Stimulated activated CD4-positive, alpha-beta T cell treated with anti-CD3 and anti-CD28 coated beads, TNF-alpha, amount 100 ng/mL, for 1 hour (primary cell): Measurements from ENCODE around the gene ARHGEF10L.

ENCODE experiments used
- DNase-seq, 3 donors: peaks; one replicate each; pipeline ENCODE4 v3.0.0-alpha.2; 2020; ENCODE audit warnings: low read depth in 3 of 3, low spot score in 1 of 3

Gene ARHGEF10L

DNA sequence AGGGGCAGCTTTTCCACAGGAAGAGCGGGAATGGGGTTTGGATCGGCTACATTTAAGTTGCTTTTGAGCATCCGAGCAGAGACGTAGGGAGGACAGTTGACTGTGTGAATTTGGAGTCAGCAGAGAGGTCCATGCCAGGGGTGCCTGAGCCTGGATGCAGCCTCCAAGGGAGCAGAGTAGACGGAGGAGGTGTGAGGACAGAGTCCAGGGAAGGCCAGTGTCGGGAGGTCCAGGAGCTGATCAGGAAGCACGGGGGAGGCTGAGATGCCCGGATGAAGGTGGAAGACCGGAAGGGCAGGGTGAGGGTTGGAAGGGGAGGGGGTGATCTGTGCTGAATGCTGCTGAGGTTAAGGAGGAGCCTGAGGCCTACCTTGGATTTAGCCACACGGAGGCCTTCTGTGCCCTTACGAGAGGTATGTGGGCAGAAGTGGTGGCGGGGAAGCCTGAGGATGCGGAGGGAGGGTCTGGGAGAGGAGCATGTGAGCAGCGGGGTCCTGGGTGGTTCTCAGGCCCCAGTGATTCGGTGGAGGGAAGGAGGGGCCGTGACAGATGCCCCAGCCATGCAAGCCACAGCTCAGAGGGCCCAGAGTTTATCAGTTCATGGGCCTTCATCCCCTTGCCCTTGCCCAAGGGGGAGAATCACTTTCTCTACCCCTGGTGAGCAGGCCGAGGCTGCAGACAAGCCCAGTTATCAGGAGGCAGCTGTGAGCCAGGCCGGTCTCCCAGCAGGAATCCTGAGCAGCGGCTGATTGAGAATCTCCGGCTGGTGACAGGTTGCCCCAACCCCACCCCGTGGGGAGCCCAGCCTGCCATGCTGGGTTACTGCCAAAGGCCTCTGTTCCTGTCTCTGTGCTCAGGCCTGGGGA lies 161.7 kb downstream of the ARHGEF10L start:
- DNase-seq, result no peak

DNA sequence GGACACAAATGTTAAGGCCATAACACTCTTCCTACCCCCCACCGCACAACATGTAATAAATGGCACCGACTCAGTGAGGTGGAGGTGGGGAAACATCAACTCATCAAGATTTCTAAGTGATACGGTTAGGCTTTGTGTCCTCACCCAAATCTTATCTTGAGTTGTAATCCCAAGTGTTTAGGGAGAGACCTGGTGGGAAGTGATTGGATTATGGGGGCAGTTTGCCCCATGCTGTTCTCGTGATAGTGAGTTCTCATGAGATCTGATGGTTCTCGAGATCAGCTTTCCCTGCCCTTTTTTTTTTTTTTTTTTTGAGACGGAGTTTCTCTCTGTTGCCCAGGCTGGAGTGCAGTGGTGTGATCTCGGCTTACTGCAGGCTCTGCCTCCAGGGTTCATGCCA lies 164.7 kb downstream of the ARHGEF10L start:
- no peak for DNase-seq

DNA sequence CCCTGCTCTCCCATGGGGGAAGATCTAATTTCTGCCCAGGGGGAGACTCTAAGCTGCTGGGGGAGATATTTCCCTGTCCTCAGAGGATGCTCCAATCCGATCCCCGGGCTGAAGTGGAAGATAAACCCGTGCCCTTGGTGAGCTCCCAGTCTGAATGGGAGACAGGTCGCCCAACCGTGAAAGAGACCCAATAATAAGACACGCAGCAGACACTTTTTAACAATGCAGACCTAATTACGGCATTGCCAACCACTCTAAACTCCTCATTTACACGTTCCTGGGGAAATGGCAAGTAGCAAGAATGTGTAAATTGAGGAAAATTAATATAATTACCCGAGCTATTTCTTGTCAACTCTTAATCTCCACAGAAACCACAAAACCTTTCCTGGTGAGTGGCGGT lies 166.9 kb downstream of the ARHGEF10L start:
- no peak for DNase-seq

DNA sequence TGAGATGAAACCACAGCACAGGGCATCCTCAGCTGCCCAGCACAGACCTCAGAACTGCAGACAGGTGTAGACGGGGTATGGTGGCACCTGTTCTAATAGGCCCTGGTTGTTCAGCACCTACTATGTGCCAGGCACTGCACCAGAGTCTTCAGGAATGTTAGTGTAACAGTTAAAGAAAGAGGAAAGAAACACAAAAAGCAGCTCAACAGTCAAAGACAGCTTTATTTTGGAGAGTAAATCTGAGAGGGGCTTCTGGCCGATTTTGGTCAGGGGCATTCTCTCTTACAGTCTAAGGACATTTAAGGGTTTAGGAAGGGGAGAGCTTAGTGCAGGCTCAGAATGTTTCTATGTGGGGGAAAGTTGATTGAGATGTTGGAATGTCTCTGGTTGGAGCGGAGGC lies 170.5 kb downstream of the ARHGEF10L start:
- DNase-seq, result no peak

DNA sequence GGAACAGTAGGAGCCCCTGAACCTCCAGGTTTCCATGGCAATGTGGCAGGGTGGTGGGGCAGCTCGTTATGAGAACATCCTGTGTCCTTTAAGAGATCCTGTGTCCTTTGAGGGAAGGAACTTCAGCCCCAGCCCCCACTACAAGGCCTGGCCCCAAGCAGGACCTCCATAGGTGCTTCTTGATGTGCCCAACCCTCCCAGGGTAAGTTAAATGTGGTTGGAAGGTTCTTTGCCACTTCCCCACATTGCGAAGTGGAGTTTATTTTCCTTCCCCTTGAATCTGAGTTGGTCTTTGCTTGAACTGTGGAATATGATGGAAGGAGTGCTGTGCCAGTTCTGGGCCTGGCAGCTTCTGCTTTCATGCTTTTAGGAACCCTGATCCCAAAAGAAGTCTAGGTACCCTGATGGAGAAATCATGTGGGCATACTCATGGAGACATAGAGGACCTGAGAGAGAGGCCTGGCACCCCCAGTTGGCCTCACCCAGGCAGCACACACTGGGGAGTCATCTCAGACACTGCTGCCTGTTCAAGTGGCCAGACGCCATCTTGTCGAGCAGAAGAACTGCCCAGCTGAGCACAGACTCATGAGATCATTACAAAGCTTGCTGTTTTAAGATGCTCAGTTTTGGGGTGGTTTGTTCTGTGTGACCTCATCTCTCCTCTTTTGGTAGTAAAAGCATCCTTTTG lies 171.5 kb downstream of the ARHGEF10L start:
- DNase-seq, result no peak

DNA sequence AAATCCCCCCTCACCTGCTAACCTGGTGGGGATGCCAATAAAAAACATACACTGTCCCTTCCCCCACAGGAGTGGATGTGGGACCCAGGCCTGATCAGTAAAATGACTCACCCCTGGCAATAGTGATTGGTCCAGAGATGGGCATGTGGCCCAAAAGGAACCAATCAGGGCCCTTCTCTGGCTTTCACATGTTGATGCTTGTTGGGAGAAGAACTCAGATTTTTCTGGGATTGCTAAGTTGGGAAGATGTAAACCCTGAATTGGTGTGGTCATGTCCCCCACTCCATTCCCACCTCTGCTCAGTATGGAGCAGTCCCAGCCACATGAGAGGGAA lies 172.0 kb downstream of the ARHGEF10L start:
- DNase-seq, result no peak

DNA sequence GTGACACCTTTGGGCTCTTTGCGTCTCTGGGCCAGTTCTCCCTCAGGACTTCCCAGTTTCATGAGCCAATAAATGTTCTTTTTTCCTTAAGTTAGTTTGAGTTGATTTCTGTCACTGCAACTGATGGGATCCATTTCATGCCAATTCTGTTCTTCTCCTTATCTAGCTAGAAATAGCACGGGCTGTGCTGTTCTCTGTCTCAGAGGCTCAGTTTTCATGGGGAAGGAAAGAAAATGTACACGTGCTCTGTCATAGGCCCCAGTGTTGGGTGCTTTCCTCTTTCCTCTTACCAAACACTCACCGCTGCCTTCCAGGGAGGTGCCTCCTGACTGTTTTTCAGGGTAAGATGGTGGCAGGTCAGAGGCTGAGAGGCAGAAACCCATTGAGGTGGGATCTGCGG lies 172.4 kb downstream of the ARHGEF10L start:
- DNase-seq, result no peak

DNA sequence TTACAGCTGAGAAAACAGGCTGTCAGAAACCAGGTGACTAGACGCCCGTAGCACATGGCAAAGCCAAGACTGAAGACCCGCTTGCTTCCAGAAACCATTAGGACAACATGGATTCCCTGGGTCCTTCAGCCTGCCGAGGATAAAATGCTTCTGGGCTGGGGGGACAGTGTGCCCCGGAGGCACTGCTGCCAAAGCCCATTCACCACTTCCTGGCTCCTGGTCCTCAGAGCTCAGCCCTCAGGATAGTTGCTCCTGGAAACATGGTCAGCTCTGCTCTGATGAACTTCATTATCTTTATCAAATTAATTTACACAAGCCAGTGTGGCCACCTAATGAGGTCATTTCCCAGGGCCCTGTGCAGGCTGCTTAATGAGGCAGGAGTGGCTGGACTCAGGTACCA lies 174.5 kb downstream of the ARHGEF10L start:
- no peak for DNase-seq

DNA sequence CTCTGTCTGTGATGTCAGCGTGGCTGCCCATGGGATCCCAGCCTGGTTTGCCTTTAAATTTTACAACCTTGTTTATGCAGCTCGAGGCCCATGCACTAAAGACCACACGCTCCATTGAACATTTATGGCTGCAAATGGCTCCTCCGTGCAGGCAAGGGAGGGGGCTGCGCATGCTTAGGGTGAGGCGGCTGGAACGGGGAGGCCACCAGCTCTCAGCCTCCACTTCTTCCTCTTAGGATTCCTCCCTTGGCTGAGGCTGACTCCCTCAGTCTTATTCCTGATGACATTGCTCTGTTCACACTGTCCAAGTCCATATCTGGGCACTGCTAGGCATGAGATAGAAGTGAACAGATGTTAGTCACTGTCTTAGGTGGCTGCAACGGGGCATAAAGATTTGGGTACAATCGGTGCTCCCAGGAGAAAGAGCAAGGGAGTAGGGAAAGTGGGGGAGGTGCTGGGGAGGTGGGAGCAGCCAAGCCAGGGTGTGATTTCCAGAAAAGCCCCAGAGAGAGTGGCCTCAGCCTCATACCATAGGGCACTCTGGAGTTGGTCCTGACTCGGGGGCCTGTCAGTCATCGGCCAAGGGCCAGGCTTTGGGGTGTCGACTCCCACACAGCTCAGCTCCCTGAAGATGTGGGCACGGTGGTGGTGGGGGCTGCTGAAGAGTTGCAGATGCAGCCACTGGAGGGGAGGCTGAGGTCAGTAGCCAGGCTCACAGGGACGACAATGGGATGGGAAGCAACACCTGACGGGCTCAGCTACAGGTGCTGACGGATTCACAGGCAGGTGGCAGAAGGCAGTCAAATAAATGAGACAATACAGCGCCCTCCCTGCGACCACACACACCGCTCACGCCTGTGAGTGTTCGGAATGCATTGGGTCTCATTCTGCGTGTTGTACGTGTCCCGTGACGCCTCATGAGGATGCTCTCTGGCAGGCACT lies 178.4 kb downstream of the ARHGEF10L start:
- DNase-seq, result no peak

DNA sequence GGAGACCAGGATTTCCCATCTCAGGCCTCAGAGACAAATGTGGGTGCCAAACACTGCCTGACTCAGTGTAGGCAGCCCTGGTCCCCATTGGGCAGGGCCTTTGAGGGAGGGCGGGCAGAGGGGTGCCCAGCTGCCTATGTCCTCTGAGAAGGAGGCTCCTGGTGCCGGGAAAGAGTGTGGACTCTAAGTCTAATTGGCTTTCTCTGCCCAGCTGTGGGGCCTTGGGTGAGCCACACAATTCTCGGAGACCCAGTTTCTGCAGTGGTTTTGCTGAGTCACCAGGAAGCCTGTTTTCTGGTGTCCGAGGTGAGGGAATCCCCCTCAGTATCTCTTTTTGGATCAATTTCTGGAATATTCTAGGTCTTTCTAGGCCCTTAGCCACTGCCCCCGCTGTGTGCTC lies 180.4 kb downstream of the ARHGEF10L start:
- DNase-seq, result no peak

DNA sequence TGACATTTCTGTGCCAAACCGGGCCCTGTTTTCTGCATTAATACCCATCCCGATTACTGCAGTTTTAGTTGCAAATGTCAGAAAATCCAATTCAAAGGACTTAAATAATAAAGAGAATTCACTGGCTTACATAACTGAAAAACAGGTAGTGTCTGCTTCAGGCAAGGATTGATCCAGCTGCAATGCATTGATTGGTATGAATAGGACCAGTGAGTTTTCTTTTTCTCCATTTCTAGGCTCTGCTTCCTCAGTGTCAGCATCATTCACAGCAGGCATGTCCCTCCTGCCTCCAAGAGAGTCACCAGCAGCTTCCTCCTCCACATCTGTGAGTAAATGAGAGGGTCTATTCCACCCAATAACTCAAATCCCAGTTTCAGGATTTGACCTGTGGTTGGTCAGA lies 181.9 kb downstream of the ARHGEF10L start:
- DNase-seq, result no peak

DNA sequence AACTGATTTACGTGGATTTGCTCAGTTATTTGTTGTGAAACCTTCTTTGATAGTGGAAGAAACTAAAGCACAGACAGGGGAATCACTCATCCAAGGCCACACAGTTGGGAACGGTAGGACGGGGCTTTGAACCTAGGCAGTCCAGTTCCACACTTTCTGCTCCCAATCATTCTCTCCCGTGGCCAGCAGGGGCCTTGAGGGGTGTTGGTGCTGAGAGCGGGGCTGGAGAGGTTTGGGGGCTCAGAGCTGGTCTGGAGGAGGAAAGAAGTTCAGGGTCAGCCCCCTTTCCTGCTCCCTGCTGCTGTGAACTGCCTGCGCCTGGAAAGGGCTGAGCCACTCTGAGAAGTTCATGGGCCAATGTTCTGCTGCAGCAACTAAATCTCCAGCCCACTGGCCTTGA lies 184.2 kb downstream of the ARHGEF10L start:
- no peak for DNase-seq

DNA sequence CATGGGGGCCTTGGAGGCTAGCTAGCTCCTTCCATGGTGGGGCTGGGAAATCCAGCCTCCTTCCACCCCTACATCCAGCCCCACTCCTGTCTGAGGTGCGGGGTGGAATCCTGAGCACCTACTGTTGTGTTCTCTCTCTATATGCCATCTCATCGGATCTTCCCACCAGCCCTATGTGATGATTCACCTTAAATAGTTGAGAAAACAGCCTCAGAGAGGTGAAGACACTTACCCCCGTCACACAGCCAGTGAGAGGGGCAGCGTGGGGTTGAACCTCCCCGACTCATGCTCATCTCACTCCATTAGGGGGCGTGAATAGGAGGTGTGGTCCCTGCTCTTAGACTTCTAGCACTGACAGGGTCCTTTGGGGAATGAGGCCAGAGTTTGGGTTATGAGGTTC lies 184.7 kb downstream of the ARHGEF10L start:
- no peak for DNase-seq

DNA sequence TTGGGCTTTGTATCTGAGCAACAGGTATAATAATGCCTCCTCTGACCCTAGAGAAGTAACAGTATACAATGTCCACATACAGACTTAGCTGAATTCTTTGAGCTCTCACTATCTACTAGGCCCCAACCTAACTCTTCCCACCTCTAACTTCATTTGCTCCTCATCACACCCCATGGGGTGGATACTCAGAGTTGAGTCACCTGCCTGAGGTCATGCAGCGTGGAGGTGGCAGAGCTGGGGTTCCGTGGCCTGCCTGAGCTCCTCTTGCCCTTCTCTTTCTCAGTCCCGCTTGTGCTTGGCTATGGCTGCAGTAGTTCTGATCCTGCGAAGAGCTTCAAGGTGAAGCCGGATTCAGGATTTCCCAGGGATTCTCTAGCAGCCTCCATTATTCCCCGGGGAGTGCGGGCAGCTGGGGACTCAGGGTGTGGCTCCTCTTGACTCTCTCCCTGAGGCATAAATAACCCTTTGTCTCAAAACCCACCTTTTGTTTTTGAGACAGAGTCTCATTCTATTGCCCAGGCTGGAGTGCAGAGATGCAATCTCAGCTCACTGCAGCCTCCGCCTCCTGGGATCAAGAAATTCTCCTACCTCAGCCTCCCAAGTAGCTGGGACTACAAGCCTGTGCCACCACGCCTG lies 185.7 kb downstream of the ARHGEF10L start:
- DNase-seq, result no peak

DNA sequence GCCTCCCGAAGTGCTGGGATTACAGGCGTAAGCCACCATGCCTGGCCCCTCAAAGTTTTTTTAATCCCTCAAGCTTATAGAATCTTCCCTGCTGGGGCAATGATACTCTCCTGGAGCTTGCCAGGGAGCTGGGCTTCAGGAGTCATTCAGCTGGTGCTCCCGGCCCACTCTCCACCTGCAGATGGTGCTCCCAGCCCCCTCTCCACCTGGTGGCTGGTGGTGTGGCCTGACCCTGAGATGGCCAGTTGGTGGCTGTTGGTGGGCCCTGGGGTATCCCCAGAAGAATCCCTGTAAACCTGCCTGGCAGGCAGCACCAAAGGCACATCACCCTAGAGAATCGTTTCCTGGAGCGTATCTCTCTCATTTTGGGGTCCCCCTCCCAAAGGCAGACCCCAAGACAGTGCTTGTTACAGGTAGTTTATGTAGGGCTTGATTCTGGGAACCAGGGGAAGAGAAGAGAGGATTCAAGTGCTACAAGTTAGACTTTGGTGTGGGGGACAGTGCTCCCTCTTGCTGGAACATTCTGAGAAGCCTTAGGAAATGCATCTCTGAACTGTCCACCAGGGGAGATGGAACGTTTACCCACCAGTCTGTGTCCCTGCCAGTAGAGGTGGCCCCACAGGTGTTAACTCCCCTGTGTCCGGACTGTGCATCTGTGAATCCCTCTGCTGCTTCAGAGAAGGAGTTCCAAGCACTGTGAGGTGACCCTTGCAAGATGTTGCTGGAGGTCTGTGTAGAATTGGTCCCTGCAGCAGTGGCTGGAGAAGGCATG lies 186.5 kb downstream of the ARHGEF10L start:
- no peak for DNase-seq

DNA sequence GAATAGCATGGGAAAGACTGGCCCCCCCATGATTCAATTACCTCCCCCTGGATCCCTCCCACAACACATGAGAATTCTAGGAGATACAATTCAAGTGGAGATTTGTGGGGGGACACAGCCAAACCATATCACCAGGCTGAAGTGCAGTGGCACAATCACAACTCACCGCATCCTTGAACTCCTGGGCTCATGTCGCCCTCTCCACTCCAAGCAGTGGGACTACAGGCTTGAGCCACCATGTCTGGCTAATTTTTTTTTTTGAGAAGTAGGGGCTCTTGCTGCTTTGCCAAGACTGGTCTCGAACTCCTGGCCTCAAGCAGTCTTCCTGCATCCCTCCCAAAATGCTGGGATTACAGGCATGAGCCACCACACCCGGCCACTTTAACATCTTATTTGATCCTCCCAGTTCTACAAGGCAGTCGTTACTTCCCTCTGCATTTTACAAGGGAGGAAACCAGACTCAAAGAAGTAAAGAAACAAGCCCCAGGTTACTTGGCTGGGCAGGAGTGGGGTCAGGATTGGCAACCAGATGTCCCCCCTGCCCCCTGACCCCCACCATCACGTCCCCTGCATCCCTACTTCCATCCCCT lies 188.7 kb downstream of the ARHGEF10L start:
- no peak for DNase-seq

DNA sequence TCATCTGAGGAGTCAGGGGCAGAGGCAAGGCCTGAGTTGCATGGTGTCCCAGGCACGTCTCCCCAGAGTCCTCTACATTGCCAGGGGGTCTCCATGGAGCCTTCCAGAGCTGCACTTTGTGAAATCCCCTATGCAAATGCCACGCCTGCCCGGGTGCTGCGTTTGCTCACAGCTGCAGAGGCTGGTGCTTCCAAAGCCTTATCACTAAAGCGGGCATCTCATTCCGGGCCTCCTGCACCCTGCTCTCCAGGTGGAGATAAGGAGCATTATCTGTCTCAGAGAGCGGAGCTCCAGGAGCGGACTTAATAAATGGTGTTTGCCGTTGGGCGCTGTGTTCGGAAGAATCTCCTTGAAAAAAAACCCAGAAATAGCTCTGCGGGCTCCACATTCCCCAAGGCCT lies 189.8 kb downstream of the ARHGEF10L start:
- no peak for DNase-seq

DNA sequence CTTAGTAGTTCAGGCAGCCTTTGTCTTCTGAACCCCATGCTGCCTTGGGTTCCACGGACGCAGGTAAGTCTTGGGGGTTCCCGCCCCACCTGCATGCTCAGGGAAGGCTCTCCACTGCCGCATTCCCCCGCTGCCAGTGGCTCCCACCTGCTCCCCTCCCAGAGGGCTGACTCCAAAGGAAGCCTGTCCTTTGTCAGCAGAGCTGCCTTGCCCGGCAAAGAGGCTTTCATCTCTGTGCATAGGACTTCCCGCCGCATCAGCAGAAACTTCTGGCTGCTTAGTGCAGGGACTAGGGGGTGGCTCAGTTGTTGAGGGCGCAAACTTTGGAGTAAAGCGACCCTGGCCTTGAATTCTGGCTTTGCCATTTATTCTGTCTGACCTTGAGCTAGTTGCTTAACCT lies 190.4 kb downstream of the ARHGEF10L start:
- DNase-seq, result no peak

DNA sequence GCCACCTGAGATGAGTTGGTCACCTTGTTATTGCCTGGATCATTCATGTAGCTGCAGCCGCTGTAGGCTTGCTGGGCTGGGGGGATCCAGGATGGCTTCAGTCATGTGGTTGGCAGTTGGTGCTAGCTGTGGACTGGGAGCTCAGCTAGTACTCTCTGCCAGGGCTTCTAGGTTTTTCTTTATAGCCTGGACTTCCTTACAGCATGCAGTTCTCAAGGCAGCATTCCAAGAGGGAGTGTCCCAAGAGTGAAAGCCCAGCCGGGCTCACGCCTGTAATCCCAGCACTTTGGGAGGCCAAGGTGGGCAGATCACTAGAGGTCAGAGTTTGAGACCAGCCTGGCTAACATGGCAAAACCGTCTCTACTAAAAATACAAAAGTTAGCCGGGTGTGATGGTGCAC lies 192.0 kb downstream of the ARHGEF10L start:
- no peak for DNase-seq

DNA sequence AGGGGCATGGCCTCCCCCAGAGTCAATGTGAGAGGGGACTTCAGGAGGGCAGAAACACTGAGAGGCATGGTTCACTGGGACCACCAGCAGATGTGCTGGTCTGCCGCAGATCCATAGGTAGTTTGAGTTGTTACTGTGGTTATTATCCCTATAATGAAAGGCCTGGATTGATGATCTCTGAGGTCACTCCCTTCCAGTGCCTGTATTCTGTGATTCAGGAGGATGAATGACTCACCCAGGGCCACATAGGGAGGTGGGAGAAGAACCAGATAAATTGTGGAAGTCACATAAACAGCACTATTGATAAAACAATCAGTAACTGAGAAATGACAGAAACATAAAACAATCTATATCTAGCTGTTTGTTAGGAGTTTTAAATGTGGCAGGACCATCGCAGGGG lies 193.0 kb downstream of the ARHGEF10L start:
- DNase-seq, result no peak
